Tibial nerve (tissue), 4 donors: ENCODE results near the gene OR14C36. TPM values are rescaled to one million over a fixed set of nuclear protein-coding genes. Genes with fewer than 3 reads are reported as not detected.
"Not testable (repeated sequence)": the region's sequence is repeated elsewhere in the genome, so short reads cannot be mapped to it uniquely, and the experiment has no call there.

Experiments used
- DNase-seq, 2 donors: peaks; one replicate each; pipeline ENCODE4 v3.0.0-alpha.2; 2019; ENCODE audit warnings: low spot score in 2 of 2
- H3K27ac ChIP-seq, 4 donors: fragments of 200-600 bp; sonication (generic) in 3 of 4; one replicate each; pipeline ENCODE4 v1.5.1; 2017 to 2019; ENCODE audit warnings: mild to moderate bottlenecking in 1 of 4
- H3K27me3 ChIP-seq, 2 donors: fragments of 200-600 bp; sonication (generic) in 1 of 2; one replicate each; pipeline versions ENCODE4 v1.5.1 to v1.6.0; 2017 to 2019
- H3K36me3 ChIP-seq, 3 donors: fragments of 200-600 bp; sonication (generic); one replicate each; pipeline ENCODE4 v1.5.1; 2018 to 2019
- H3K4me1 ChIP-seq, 4 donors: fragments of 200-600 bp; sonication (generic) in 3 of 4; one replicate each; pipeline ENCODE4 v1.5.1; 2017 to 2019
- H3K4me3 ChIP-seq, 4 donors: fragments of 200-600 bp; sonication (generic) in 3 of 4; one replicate each; pipeline ENCODE4 v1.5.1; 2017 to 2019; ENCODE audit warnings: mild to moderate bottlenecking in 1 of 4, moderate library complexity in 1 of 4
- H3K9me3 ChIP-seq, 4 donors: fragments of 200-600 bp; sonication (generic) in 3 of 4; one replicate each; pipeline ENCODE4 v1.5.1; 2017 to 2019
- EP300 ChIP-seq, 2 donors: sonication (generic); formaldehyde crosslinking; IDR thresholded peaks; one replicate each; pipeline ENCODE4 v1.6.1; 2017; ENCODE audit warnings: antibody characterized with exemption in 2 of 2, mild to moderate bottlenecking in 1 of 2
- POLR2A ChIP-seq, 2 donors: fragments of 450-650 bp; IDR thresholded peaks; one replicate each; pipeline ENCODE4 v1.6.1; 2017; ENCODE audit warnings: antibody characterized with exemption in 2 of 2, mild to moderate bottlenecking in 2 of 2, moderate library complexity in 2 of 2
- WGBS, 2 donors: methylation state at CpG; one replicate each; pipeline ENCODE4 v1.1.5; 2018; 5-methylcytosine and 5-hydroxymethylcytosine counted together
- total RNA-seq, 4 donors: library from RNA; depleted of rRNA; stranded (reverse); fragments of >200 nt; gene quantifications; one replicate each; pipeline ENCODE4 v1.1.0, GENCODE V29; 2016
- TF ChIP-seq, protein P1 (sequence below), 5 experiments: fragments of 200-600 bp in 3 of 5; fragments of 450-650 bp in 2 of 5; sonication (generic) in 3 of 5; IDR thresholded peaks; one replicate each; pipeline ENCODE4 v1.5.1; 2016 to 2019; ENCODE audit warnings: antibody characterized with exemption in 5 of 5, mild to moderate bottlenecking in 3 of 5, moderate library complexity in 2 of 5

OR14C36 gene, protein sequence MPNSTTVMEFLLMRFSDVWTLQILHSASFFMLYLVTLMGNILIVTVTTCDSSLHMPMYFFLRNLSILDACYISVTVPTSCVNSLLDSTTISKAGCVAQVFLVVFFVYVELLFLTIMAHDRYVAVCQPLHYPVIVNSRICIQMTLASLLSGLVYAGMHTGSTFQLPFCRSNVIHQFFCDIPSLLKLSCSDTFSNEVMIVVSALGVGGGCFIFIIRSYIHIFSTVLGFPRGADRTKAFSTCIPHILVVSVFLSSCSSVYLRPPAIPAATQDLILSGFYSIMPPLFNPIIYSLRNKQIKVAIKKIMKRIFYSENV
- total RNA-seq = not detected

DNA sequence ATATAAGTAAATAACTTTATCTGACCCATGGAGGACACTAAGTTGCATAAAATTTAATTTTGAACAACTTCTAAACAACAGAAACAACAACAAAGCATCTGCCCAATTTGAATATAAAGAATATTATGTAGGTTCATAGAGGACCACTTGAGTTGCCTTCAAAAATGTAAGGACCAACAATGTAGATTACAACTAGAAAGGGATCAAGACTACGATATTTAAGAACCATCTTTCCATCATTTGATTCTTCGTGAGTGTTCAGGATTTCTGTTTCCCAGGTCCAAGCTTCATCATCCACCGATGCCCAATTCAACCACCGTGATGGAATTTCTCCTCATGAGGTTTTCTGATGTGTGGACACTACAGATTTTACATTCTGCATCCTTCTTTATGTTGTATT is at the start of gene OR14C36:
Gene OR14C36, plus strand, starts transcription at position 301 of the 400 bp plus-strand sequence. Its CDS starts 0 bp downstream, at position 301.
- no peak for DNase-seq
- no peaks in the 10 kb centered on the region for H3K36me3 ChIP-seq
- H3K27me3 ChIP-seq = no peaks in the 10 kb centered on the region
- no peak within 1 kb of the TSS for H3K4me3 ChIP-seq
- no peaks in the 10 kb centered on the region for H3K4me1 ChIP-seq
- 67 to 76% methylated on average over 4 of the region's 4 CpGs for WGBS, 2 donors
- no peaks in the 10 kb centered on the region for H3K9me3 ChIP-seq
- TF ChIP-seq POLR2A (IDR thresholded peaks at IDR 0.05) (no peak), EP300 (IDR thresholded peaks at IDR 0.05) (no peak)
- TF ChIP-seq, protein P1, sequence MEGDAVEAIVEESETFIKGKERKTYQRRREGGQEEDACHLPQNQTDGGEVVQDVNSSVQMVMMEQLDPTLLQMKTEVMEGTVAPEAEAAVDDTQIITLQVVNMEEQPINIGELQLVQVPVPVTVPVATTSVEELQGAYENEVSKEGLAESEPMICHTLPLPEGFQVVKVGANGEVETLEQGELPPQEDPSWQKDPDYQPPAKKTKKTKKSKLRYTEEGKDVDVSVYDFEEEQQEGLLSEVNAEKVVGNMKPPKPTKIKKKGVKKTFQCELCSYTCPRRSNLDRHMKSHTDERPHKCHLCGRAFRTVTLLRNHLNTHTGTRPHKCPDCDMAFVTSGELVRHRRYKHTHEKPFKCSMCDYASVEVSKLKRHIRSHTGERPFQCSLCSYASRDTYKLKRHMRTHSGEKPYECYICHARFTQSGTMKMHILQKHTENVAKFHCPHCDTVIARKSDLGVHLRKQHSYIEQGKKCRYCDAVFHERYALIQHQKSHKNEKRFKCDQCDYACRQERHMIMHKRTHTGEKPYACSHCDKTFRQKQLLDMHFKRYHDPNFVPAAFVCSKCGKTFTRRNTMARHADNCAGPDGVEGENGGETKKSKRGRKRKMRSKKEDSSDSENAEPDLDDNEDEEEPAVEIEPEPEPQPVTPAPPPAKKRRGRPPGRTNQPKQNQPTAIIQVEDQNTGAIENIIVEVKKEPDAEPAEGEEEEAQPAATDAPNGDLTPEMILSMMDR (IDR thresholded peaks at IDR 0.05) = no peak
- H3K27ac ChIP-seq = no peak within 1 kb of the TSS

DNA sequence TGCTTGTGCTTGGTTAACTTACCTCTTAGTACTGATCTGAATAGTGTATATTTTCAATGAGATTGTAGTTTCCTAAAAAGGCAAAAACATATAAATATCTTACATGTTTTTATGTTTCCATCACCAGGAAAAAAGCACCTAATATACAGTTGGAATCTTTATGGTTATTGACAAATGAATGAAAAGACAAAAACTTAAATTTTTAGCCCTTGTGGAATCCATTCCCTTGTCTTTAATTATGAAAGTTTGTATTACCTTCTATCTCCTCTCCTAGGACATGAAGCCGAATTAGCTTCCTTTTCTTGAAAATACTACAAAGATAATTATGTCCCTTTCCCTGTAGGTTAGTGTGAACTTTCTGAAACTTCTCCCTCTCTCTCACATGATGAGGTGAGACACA is 45.3 kb upstream of the OR14C36 start, which contains the start of gene OR2T12:
Gene OR2T12, minus strand, starts transcription at position 101 of the 400 bp plus-strand sequence. CDS start 7,846 bp downstream, outside the sequence.
- Histone ChIP-seq H3K36me3 (no peaks in the 10 kb centered on the region), H3K27me3 (no peaks in the 10 kb centered on the region), H3K27ac (no peak within 1 kb of the TSS), H3K4me3 (no peak within 1 kb of the TSS), H3K9me3 (no peaks in the 10 kb centered on the region), H3K4me1 (no peaks in the 10 kb centered on the region)
- DNase-seq = no peak
- WGBS, 2 donors = 92 to 93% methylated on average over 1 of the region's 1 CpG
- TF ChIP-seq EP300 (IDR thresholded peaks at IDR 0.05) (no peak), POLR2A (IDR thresholded peaks at IDR 0.05) (no peak)
- TF ChIP-seq, protein P1 (IDR thresholded peaks at IDR 0.05) = no peak

DNA sequence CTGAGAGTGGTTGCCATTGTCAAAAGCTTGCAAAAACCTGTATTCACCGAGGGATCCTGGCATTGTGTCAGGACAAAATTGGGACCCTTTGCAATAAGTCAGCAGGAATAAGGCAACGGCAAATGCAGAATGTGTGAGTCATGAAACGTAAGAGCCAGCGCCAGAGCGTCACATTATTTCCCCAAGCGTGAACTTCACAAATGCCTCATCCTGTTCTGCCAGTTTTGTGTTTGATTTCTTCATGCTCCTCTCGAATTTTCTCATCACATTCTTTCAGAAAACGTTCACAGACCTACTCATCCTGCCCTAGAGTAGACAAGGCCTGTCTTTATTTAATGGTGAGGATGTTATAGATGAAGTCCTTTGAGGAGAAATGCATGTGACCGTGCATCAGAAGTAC is 42.9 kb upstream of the OR14C36 start:
- not testable (repeated sequence) for H3K9me3 ChIP-seq, H3K27me3 ChIP-seq, H3K27ac ChIP-seq, H3K4me1 ChIP-seq, H3K36me3 ChIP-seq, DNase-seq, H3K4me3 ChIP-seq
- WGBS, 2 donors = 69 to 75% methylated on average over 9 of the region's 9 CpGs

DNA sequence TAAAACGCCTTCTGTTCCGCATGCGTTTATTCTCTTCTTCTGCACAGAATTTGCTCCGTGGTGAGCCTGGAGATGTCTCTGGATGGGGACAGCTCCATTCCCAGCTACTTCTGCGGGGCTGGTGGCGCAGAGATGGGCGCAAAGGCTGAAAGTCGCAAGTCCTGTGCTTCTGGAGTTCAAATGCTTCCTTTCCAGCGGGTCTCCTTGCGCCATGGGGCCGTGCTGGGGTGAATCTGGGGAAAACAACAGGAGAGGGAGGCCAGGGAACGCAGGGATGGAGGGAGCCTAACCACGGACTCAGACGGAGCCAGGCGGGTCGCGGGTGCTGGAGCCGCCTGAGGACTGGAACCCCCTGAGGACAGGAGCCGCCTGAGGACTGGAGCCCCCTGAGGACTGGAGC is 42.5 kb upstream of the OR14C36 start:
- no peak for TF ChIP-seq POLR2A (IDR thresholded peaks at IDR 0.05)
- TF ChIP-seq EP300 (IDR thresholded peaks at IDR 0.05) = no peak
- TF ChIP-seq, protein P1 (IDR thresholded peaks at IDR 0.05) = no peak
- 88 to 92% methylated on average over 18 to 19 of the region's 19 CpGs for WGBS, 2 donors
- no peaks in the 10 kb centered on the region for H3K36me3 ChIP-seq
- H3K4me3 ChIP-seq = no peak overlapping the region
- H3K4me1 ChIP-seq = no peaks in the 10 kb centered on the region
- H3K9me3 ChIP-seq = no peaks in the 10 kb centered on the region
- no peaks in the 10 kb centered on the region for H3K27me3 ChIP-seq
- DNase-seq = no peak
- H3K27ac ChIP-seq = no peak overlapping the region

DNA sequence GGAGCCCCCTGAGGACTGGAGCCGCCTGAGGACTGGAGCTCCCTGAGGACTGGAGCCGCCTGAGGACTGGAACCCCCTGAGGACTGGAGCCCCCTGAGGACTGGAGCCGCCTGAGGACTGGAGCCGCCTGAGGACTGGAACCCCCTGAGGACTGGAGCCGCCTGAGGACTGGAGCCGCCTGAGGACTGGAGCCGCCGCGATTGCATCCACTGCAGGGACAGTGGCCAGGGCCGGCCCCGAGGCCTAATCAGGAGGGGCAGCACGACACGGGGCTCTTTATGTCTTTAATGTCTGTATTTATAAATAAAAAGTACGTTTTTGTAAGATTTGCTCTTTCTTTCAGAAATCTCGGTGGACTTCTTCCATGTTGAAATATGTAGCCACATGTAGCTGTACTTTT is 41.8 kb upstream of the OR14C36 start:
- H3K4me1 ChIP-seq, H3K9me3 ChIP-seq, H3K36me3 ChIP-seq, H3K27me3 ChIP-seq, DNase-seq, H3K4me3 ChIP-seq, H3K27ac ChIP-seq: not testable (repeated sequence)
- WGBS, 2 donors = 78 to 93% methylated on average over 9 to 12 of the region's 15 CpGs

DNA sequence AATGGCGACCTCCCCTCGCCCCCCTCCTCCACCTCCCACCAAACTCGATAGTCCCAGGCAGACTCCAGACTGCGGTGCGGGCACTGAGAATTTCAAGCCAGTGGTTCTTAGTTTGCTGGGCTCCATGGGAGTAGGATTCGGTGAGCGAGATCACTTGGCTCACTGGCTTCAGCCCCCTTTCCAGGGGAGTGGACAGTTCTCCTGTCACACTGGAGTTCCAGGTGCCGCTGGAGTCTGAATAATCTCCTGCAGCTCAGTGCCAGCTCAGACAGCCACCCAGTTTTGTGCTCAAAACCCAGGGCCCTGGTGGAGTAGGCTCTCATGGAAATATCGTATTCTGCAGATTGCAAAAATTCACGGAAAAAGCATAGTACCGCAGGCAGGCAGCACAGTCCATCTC is 31.8 kb upstream of the OR14C36 start:
- Histone ChIP-seq H3K4me3 (no peak overlapping the region), H3K9me3 (peaks cover 0 to 17% (median 0%) of the 10 kb centered on the region in 4 donors), H3K27me3 (no peaks in the 10 kb centered on the region), H3K4me1 (no peaks in the 10 kb centered on the region), H3K27ac (no peak overlapping the region), H3K36me3 (no peaks in the 10 kb centered on the region)
- TF ChIP-seq EP300 (IDR thresholded peaks at IDR 0.05) (no peak), POLR2A (IDR thresholded peaks at IDR 0.05) (no peak)
- TF ChIP-seq, protein P1 (IDR thresholded peaks at IDR 0.05) = no peak
- no peak for DNase-seq
- 90 to 92% methylated on average over 10 of the region's 11 CpGs for WGBS, 2 donors
